Body of pancreas (tissue), 4 donors: ENCODE data around the gene COX7A2L.

ENCODE experiments used
- POLR2A ChIP-seq, 3 donors: fragments of 450-650 bp; IDR thresholded peaks; one replicate each; pipeline ENCODE4 v1.6.1; 2016; ENCODE audit warnings: antibody characterized with exemption in 3 of 3, mild to moderate bottlenecking in 2 of 3
- TF ChIP-seq, protein P1 (sequence below), 7 experiments: fragments of 450-650 bp in 4 of 7; fragments of 200-600 bp in 3 of 7; sonication (generic) in 3 of 7; IDR thresholded peaks; one replicate each; pipeline ENCODE4 v1.5.1; 2016 to 2019; ENCODE audit warnings: antibody characterized with exemption in 7 of 7

DNA sequence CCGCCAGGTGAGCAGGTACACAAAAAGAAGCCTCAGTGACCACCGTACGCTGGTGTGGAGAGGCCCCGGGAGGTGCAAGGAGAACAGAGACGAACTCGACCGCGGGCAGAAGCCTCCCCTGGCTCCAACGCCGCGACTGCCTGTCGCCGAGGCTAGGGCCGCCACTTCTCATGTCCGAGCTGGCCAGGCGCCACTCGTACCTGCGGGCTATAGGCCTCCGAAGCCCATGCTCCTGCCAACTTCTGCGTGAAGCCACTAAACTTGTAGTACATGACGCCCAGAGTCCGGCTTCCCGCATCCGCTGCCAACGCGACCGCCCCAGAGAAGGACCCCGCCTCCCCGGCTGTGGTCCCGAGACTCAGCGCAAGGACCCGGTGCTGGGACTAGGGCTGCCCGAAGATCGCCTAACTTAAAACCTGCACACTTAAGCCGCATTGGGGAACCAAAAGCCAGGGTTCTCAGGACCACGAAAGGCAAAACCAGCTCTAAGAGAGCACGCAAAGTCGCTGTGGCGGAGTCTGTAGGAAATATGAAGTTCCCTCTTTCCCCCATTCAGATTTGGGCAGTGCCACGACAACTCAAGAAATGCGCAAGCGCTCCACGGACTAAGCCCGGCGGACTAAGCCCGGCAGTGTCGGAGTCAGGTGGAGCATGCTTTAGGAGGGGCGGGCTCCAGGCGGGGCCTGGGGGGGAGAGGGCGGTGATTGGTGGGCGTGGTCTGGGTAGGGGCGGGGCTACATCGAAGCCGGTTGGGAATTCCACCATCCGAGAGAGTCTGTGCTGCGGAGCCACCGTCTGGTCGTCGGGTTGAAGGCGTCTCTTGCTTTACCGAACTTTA is at the start of gene COX7A2L:
- TF ChIP-seq, protein P1, sequence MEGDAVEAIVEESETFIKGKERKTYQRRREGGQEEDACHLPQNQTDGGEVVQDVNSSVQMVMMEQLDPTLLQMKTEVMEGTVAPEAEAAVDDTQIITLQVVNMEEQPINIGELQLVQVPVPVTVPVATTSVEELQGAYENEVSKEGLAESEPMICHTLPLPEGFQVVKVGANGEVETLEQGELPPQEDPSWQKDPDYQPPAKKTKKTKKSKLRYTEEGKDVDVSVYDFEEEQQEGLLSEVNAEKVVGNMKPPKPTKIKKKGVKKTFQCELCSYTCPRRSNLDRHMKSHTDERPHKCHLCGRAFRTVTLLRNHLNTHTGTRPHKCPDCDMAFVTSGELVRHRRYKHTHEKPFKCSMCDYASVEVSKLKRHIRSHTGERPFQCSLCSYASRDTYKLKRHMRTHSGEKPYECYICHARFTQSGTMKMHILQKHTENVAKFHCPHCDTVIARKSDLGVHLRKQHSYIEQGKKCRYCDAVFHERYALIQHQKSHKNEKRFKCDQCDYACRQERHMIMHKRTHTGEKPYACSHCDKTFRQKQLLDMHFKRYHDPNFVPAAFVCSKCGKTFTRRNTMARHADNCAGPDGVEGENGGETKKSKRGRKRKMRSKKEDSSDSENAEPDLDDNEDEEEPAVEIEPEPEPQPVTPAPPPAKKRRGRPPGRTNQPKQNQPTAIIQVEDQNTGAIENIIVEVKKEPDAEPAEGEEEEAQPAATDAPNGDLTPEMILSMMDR (IDR thresholded peaks at IDR 0.05) = peak in 4 of 7 experiments; percentile 31 to 45 (median 36)
- TF ChIP-seq POLR2A (IDR thresholded peaks at IDR 0.05) = peak; percentile 53 to 91 (median 89)
